Subcutaneous abdominal adipose tissue (tissue), 5 donors: ENCODE results near the gene EFCAB10.
"Not testable (repeated sequence)": the region's sequence is repeated elsewhere in the genome, so short reads cannot be mapped to it uniquely, and the experiment has no call there.

Source experiments
- H3K27ac ChIP-seq: one replicate; pipeline ENCODE4 v1.7.0; 2013; ENCODE audit warnings: low read depth, mild to moderate bottlenecking, inconsistent platforms, low read length, moderate library complexity
- H3K27me3 ChIP-seq, 5 donors: one replicate each; pipeline ENCODE4 v1.7.0; 2013; ENCODE audit warnings: low read length in 5 of 5, inconsistent platforms in 1 of 5; ENCODE audit not compliant: control insufficient read depth in 5 of 5, insufficient read depth in 4 of 5
- H3K36me3 ChIP-seq, 5 donors: one replicate each; pipeline ENCODE4 v1.7.0; 2013; ENCODE audit warnings: low read length in 5 of 5; ENCODE audit not compliant: control insufficient read depth in 5 of 5, insufficient read depth in 5 of 5
- H3K4me1 ChIP-seq, 5 donors: one replicate each; pipeline ENCODE4 v1.7.0; 2013; ENCODE audit warnings: low read length in 5 of 5, mild to moderate bottlenecking in 3 of 5, moderate library complexity in 1 of 5; ENCODE audit not compliant: control insufficient read depth in 5 of 5, insufficient read depth in 5 of 5
- H3K4me3 ChIP-seq, 5 donors: one replicate each; pipeline ENCODE4 v1.7.0; 2013; ENCODE audit warnings: low read length in 5 of 5, low read depth in 1 of 5
- H3K9ac ChIP-seq, 5 donors: one replicate each; pipeline ENCODE4 v1.7.0; 2013; ENCODE audit warnings: low read length in 5 of 5, mild to moderate bottlenecking in 4 of 5, moderate library complexity in 3 of 5
- H3K9me3 ChIP-seq, 5 donors: one replicate each; pipeline ENCODE4 v1.7.0; 2013; ENCODE audit warnings: low read length in 5 of 5; ENCODE audit not compliant: control insufficient read depth in 5 of 5
- donor health status: healthy.
- donor health status: healthy.
- donor health status: healthy.
- donor health status: healthy.
- donor health status: healthy.

Gene EFCAB10

GRCh38 chr7:105520620-105521019 is 60.7 kb downstream of the EFCAB10 start:
- Histone ChIP-seq H3K4me1 (peaks cover 0 to 16% (median 14%) of the 10 kb centered on the region in 5 donors), H3K4me3 (peak overlapping the region in 2 of 5 donors; percentile 68 to 82)
- not testable (repeated sequence) for H3K27ac ChIP-seq, H3K27me3 ChIP-seq, H3K9me3 ChIP-seq, H3K36me3 ChIP-seq, H3K9ac ChIP-seq

GRCh38 chr7:105519353-105519752 is 61.9 kb downstream of the EFCAB10 start:
- Histone ChIP-seq H3K4me1 (peaks cover 0 to 16% (median 14%) of the 10 kb centered on the region in 5 donors), H3K4me3 (no peak overlapping the region), H3K27me3 (no peaks in the 10 kb centered on the region), H3K9ac (no peak overlapping the region), H3K36me3 (peaks cover 0 to 2% (median 0%) of the 10 kb centered on the region in 5 donors), H3K27ac (no peak overlapping the region), H3K9me3 (no peaks in the 10 kb centered on the region)

- not testable (repeated sequence) for H3K9ac ChIP-seq, H3K27me3 ChIP-seq, H3K36me3 ChIP-seq, H3K4me1 ChIP-seq, H3K9me3 ChIP-seq, H3K27ac ChIP-seq, H3K4me3 ChIP-seq
These were observed 65.7 kb downstream of the EFCAB10 start for GRCh38 chr7:105515610-105516009.
